Left ventricle myocardium inferior (tissue), 1 donor: Measurements from ENCODE around the gene COX10. TPM values are rescaled to one million over a fixed set of nuclear protein-coding genes. Genes with fewer than 3 reads are reported as not detected.

Experiments
- DNase-seq: peaks from one replicate; pipeline ENCODE4 v3.0.0-alpha.2; 2020
- H3K27ac ChIP-seq: fragments of 200-600 bp; replicated peaks from 2 replicates; pipeline ENCODE4 v1.8.0; 2021
- H3K27me3 ChIP-seq: fragments of 200-600 bp; 2 replicates; pipeline ENCODE4 v1.8.0; 2021; ENCODE audit warnings: low read depth
- H3K36me3 ChIP-seq: fragments of 200-600 bp; 2 replicates; pipeline ENCODE4 v1.8.0; 2021
- H3K4me1 ChIP-seq: fragments of 200-600 bp; 2 replicates; pipeline ENCODE4 v1.8.0; 2021
- H3K4me3 ChIP-seq: fragments of 200-600 bp; 2 replicates; pipeline ENCODE4 v1.8.0; 2021; ENCODE audit warnings: mild to moderate bottlenecking, moderate library complexity
- H3K9me3 ChIP-seq: fragments of 200-600 bp; replicated peaks from 2 replicates; pipeline ENCODE4 v1.8.0; 2021
- intact Hi-C: fragments of 100-400 bp; cut with micrococcal nuclease; formaldehyde crosslinking; loops from one replicate; pipeline ENCODE4 v1.11.0; 2022
- total RNA-seq: library from RNA; stranded (reverse); fragmentation: NEBNext Ultra II Directional; extraction: Animal tissue kit (Norgen Biotek cat#: 25700); gene quantifications from one replicate; pipeline ENCODE4 v1.2.1, GENCODE V29; 2021
- TF ChIP-seq, protein P1 (sequence below): fragments of 200-600 bp; IDR thresholded peaks from 2 replicates; pipeline ENCODE4 v1.8.0; 2021; ENCODE audit warnings: antibody characterized with exemption, mild to moderate bottlenecking, borderline replicate concordance
- donor health status: DM: no; HTN: yes; CAD: no; lungs with severe emphysema.

The COX10 gene
- total RNA-seq, 1 donor from 2014 or later: 46.3 TPM

DNA sequence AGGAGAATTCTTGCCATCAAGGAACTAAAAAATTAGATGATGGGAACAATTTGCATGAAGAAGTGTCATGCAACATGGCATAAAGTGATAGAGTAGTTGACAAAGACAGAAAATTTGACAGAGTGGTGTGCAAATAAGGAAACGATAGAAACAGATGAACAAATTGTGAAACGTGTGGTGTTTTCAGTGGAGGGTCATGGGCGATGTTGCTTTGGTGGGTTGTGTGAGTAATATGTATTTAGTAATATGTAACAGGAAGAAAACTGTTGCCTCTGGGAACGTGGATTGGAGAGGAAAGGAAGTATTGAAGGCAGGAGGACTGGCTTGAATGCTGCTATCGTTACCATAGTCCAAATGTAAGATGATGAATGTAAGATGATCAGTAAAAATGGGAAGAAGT, 3.6 kb downstream of the COX10 start:
- no peak for DNase-seq
- Histone ChIP-seq H3K4me3 (no peak overlapping the region), H3K27me3 (no peaks in the 10 kb centered on the region), H3K9me3 (no peaks in the 10 kb centered on the region), H3K27ac (no peak overlapping the region), H3K36me3 (peaks cover 39% of the 10 kb centered on the region), H3K4me1 (peaks cover 70% of the 10 kb centered on the region)
- TF ChIP-seq, protein P1, sequence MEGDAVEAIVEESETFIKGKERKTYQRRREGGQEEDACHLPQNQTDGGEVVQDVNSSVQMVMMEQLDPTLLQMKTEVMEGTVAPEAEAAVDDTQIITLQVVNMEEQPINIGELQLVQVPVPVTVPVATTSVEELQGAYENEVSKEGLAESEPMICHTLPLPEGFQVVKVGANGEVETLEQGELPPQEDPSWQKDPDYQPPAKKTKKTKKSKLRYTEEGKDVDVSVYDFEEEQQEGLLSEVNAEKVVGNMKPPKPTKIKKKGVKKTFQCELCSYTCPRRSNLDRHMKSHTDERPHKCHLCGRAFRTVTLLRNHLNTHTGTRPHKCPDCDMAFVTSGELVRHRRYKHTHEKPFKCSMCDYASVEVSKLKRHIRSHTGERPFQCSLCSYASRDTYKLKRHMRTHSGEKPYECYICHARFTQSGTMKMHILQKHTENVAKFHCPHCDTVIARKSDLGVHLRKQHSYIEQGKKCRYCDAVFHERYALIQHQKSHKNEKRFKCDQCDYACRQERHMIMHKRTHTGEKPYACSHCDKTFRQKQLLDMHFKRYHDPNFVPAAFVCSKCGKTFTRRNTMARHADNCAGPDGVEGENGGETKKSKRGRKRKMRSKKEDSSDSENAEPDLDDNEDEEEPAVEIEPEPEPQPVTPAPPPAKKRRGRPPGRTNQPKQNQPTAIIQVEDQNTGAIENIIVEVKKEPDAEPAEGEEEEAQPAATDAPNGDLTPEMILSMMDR: no peak
- intact Hi-C loops: no loop called here

DNA sequence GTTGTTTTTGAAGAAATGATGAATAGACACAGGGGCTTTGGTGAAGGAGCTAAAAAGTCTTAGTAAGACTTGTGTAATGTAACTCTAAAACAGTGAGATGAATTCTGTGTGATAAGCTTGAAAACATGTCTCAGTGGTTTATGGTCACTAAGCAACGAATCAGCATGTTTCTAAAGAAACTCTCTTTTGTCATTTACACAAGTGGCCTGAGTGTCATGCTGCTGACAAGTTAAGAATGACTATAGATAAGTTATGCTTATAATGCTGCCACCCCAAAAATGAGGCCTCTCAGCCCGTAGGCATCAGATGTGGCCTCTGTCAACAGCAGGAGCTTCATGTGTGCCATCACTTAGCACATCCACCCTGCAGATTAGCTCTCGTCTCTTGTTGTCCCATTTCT, 8.7 kb downstream of the COX10 start:
- peak overlapping the region; percentile 45 for H3K27ac ChIP-seq
- intact Hi-C loops: no loop called here

DNA sequence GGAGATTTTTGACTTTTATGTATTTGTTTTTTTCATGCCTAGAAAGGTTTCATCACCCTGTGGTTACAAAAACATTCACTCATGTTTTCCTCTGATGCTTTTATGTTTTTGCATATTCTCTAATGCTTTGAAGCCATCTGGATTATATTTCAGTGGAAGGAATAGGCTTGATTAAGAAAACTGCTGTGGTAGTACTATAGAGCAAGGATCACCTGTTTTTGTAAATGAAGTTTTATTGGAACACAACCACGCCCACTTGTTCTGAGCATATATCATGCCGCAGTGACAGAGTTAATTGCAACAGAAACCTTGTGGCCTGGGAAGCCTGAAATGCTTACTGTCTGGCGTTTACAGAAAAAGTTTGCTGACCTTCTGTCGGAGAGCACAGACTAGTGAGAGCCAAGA, 11.5 kb downstream of the COX10 start:
- TF ChIP-seq, protein P1: no peak
- Histone ChIP-seq H3K27ac (no peak overlapping the region), H3K4me1 (peaks cover 54% of the 10 kb centered on the region), H3K9me3 (no peaks in the 10 kb centered on the region), H3K36me3 (peaks cover 48% of the 10 kb centered on the region), H3K27me3 (no peaks in the 10 kb centered on the region), H3K4me3 (no peak overlapping the region)
- DNase-seq: no peak
- intact Hi-C loops: no loop called here

More for the DNA sequence above, 8.7 kb downstream of the COX10 start:
- no peaks in the 10 kb centered on the region for H3K27me3 ChIP-seq
- H3K4me1 ChIP-seq: peaks cover 52% of the 10 kb centered on the region
- DNase-seq: peak; percentile 16
- TF ChIP-seq, protein P1: no peak
- no peak overlapping the region for H3K4me3 ChIP-seq
- H3K9me3 ChIP-seq: no peaks in the 10 kb centered on the region
- H3K36me3 ChIP-seq: peaks cover 69% of the 10 kb centered on the region

DNA sequence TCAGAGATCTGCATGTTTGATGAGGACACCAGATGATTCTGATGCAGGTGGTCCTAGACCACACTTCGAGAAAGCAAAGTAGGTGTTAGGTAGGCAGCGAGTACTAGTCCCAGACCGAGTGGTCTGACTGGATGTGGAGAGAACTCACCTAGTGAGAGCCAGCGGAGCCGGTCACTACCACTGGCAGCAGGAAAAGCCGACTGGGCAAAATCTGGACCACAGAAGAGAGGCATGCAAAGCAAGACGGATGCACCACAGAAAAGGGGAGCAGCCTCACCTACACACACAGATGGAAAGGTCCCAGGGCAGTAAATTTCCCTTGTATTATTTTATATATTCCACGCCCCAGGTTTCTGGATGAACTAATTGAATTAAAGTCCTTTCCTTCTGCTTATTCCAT, 13.5 kb downstream of the COX10 start:
- Histone ChIP-seq H3K4me1 (peaks cover 43% of the 10 kb centered on the region), H3K27ac (no peak overlapping the region), H3K27me3 (no peaks in the 10 kb centered on the region), H3K4me3 (no peak overlapping the region), H3K9me3 (no peaks in the 10 kb centered on the region), H3K36me3 (peaks cover 30% of the 10 kb centered on the region)
- no peak for DNase-seq
- intact Hi-C loops: no loop called here
- TF ChIP-seq, protein P1: no peak

DNA sequence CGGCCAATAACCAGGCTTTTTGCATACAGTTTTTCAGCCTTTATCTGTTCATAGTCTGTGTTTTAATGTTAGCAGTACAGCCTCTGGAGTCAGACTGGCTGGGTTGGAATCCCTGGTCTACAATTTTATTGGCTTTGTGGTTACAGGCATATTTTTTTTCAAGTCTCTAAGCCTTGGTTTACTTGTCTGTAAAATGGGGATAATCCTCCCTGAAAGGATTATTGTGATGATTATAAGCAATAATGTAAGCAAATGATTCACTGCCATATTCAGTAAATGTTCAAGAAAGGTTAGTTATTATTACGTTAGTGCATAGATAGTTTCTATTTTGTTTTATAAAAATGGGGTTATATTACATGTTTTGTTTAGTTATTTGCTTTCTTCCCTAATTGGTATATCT, 15.7 kb downstream of the COX10 start:
- intact Hi-C loops: no loop called here
- Histone ChIP-seq H3K4me3 (no peak overlapping the region), H3K27me3 (no peaks in the 10 kb centered on the region), H3K27ac (no peak overlapping the region), H3K9me3 (no peaks in the 10 kb centered on the region), H3K4me1 (peaks cover 39% of the 10 kb centered on the region), H3K36me3 (peaks cover 9% of the 10 kb centered on the region)
- no peak for DNase-seq
- TF ChIP-seq, protein P1: no peak

DNA sequence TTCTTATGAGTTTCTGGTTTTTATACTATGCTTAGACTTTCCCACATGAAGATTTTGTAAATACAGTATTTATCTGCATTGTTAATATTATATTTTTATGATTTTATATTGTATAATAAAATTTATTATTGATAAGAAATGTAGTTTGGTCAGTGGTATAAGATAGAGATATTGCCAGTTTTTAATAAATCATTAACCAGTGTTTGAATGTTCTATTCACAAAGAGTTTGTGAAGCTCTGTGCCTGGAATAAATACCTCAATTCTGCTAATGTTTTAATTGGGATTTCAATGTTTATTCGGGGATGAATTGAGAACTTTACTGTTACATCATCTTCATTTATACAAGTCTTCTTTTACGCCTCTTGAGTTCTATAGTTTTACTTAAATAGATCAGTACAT, 16.9 kb downstream of the COX10 start:
- peaks cover 2% of the 10 kb centered on the region for H3K36me3 ChIP-seq
- no peak overlapping the region for H3K4me3 ChIP-seq
- peaks cover 49% of the 10 kb centered on the region for H3K4me1 ChIP-seq
- H3K9me3 ChIP-seq: no peaks in the 10 kb centered on the region
- no peaks in the 10 kb centered on the region for H3K27me3 ChIP-seq
- intact Hi-C loops: no loop called here
- TF ChIP-seq, protein P1: no peak
- no peak overlapping the region for H3K27ac ChIP-seq
- no peak for DNase-seq
